ENCODE measurements around the gene IFRD1. TPM values are rescaled to one million over a fixed set of nuclear protein-coding genes. Genes with fewer than 3 reads are reported as not detected.

Gene IFRD1
- total and polyA plus RNA-seq, 2 experiments from 2014 or later, result 69.9 to 114 TPM

DNA sequence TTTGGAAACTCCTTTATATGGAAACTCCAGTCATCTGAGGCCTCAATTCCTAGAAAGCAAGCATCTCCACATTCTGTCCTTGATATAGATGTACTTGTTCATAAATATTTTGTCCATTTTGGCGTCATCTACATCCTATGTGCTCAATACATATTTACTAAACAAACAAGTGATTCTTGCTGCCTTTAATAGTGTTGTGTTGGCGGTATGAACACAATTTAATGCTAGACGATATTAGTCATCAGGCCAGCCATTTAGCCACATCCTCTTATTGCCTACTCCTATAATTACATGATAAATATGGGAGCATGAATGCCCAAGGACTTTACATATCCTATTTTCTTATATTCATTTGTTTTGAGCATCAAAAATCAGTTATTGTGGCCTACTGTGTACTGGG, 18.5 kb upstream of the IFRD1 start:
- H3K4me1 ChIP-seq (ENCODE audit: insufficient read depth), result no peaks in the 10 kb centered on the region
- H4K20me1 ChIP-seq (ENCODE audit: insufficient read depth, poor library complexity, severe bottlenecking), result no peaks in the 10 kb centered on the region
- no peaks in the 10 kb centered on the region for H3K27me3 ChIP-seq
- H3K9me2 ChIP-seq (replicated peaks; ENCODE audit: insufficient read depth), result no peaks in the 10 kb centered on the region
- H3K4me3 ChIP-seq, result no peak overlapping the region
- H3K36me3 ChIP-seq (replicated peaks; ENCODE audit: insufficient read depth, low read depth), result no peaks in the 10 kb centered on the region
- H3K4me2 ChIP-seq, result no peak overlapping the region
- H3K79me2 ChIP-seq, result no peaks in the 10 kb centered on the region
- no peak overlapping the region for H3K27ac ChIP-seq
- 93% methylated on average over 3 of the region's 3 CpGs for WGBS (ENCODE audit: low lambda C conversion rate, missing lambda C conversion rate)
- H3K9me3 ChIP-seq (ENCODE audit: low read depth), result no peaks in the 10 kb centered on the region
- TF ChIP-seq, protein P1, sequence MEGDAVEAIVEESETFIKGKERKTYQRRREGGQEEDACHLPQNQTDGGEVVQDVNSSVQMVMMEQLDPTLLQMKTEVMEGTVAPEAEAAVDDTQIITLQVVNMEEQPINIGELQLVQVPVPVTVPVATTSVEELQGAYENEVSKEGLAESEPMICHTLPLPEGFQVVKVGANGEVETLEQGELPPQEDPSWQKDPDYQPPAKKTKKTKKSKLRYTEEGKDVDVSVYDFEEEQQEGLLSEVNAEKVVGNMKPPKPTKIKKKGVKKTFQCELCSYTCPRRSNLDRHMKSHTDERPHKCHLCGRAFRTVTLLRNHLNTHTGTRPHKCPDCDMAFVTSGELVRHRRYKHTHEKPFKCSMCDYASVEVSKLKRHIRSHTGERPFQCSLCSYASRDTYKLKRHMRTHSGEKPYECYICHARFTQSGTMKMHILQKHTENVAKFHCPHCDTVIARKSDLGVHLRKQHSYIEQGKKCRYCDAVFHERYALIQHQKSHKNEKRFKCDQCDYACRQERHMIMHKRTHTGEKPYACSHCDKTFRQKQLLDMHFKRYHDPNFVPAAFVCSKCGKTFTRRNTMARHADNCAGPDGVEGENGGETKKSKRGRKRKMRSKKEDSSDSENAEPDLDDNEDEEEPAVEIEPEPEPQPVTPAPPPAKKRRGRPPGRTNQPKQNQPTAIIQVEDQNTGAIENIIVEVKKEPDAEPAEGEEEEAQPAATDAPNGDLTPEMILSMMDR (IDR thresholded peaks at IDR 0.05; ENCODE audit: poor library complexity), result no peak
- TF ChIP-seq EZH2 (IDR thresholded peaks at IDR 0.05; ENCODE audit: borderline replicate concordance) (no peak), EZH2phosphoT487 (IDR thresholded peaks at IDR 0.05; ENCODE audit: low read depth, severe bottlenecking, unreplicated experiment) (no peak)
- DNase-seq (ENCODE audit: low spot score), result no peak
- no peak overlapping the region for H2AFZ ChIP-seq

DNA sequence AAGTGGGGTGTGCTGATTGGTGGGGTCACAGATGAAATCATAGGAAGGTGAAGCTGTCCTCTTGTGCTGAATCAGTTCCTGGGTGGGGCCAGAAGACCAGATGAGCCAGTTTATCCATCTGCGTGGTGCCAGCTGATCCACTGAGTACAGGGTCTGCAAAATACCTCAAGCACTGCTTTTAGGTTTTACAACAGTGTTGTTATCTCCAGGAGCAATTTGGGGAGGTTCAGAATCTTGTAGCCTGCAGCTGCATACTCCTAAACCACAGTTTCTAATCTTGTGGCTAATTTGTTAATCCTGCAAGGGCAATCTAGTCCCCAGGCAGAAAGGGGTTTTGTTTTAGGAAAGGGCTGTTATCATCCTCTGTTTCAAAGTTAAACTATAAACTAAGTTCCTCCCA, 17.0 kb upstream of the IFRD1 start:
- no peak for DNase-seq (ENCODE audit: low spot score)
- Histone ChIP-seq H3K4me2 (no peak overlapping the region), H3K9me3 (ENCODE audit: low read depth) (no peaks in the 10 kb centered on the region), H3K9me2 (replicated peaks; ENCODE audit: insufficient read depth) (no peaks in the 10 kb centered on the region), H3K4me1 (ENCODE audit: insufficient read depth) (no peaks in the 10 kb centered on the region), H3K27me3 (no peaks in the 10 kb centered on the region), H3K36me3 (replicated peaks; ENCODE audit: insufficient read depth, low read depth) (no peaks in the 10 kb centered on the region), H3K27ac (no peak overlapping the region), H4K20me1 (ENCODE audit: insufficient read depth, poor library complexity, severe bottlenecking) (no peaks in the 10 kb centered on the region), H2AFZ (no peak overlapping the region), H3K4me3 (no peak overlapping the region), H3K79me2 (no peaks in the 10 kb centered on the region)
- 57% methylated on average over 1 of the region's 1 CpG for WGBS (ENCODE audit: low lambda C conversion rate, missing lambda C conversion rate)
- no peak for TF ChIP-seq EZH2phosphoT487 (IDR thresholded peaks at IDR 0.05; ENCODE audit: low read depth, severe bottlenecking, unreplicated experiment)
- TF ChIP-seq EZH2 (IDR thresholded peaks at IDR 0.05; ENCODE audit: borderline replicate concordance), result no peak
- TF ChIP-seq, protein P1 (IDR thresholded peaks at IDR 0.05; ENCODE audit: poor library complexity), result no peak

DNA sequence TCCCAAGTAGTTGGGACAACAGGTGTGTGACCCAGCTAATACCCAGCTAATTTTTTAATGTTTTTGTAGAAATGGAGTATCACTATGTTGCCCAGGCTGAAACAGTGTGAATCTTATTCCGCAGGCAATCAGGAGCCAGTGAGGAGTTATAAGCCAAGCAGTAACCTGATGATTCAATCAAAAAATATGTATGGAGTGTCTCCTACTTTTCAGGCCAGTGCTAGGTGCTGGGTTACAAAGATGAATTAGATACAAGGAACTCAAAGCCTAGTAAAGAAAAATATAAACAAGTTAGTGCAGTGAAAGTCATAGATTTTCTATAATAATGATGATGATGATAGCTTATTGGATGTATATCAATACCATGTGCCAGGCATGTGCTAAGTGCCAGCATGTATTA, 13.2 kb upstream of the IFRD1 start:
- Histone ChIP-seq H4K20me1 (ENCODE audit: insufficient read depth, poor library complexity, severe bottlenecking) (no peaks in the 10 kb centered on the region), H3K9me2 (replicated peaks; ENCODE audit: insufficient read depth) (no peaks in the 10 kb centered on the region), H3K27ac (no peak overlapping the region), H3K4me1 (ENCODE audit: insufficient read depth) (no peaks in the 10 kb centered on the region), H2AFZ (no peak overlapping the region), H3K79me2 (no peaks in the 10 kb centered on the region), H3K4me2 (no peak overlapping the region), H3K36me3 (replicated peaks; ENCODE audit: insufficient read depth, low read depth) (no peaks in the 10 kb centered on the region), H3K4me3 (no peak overlapping the region), H3K9me3 (ENCODE audit: low read depth) (no peaks in the 10 kb centered on the region), H3K27me3 (no peaks in the 10 kb centered on the region)
- DNase-seq (ENCODE audit: low spot score), result no peak
- TF ChIP-seq EZH2phosphoT487 (IDR thresholded peaks at IDR 0.05; ENCODE audit: low read depth, severe bottlenecking, unreplicated experiment), result no peak
- TF ChIP-seq, protein P1 (IDR thresholded peaks at IDR 0.05; ENCODE audit: poor library complexity), result no peak
- 87% methylated on average over 1 of the region's 1 CpG for WGBS (ENCODE audit: low lambda C conversion rate, missing lambda C conversion rate)

DNA sequence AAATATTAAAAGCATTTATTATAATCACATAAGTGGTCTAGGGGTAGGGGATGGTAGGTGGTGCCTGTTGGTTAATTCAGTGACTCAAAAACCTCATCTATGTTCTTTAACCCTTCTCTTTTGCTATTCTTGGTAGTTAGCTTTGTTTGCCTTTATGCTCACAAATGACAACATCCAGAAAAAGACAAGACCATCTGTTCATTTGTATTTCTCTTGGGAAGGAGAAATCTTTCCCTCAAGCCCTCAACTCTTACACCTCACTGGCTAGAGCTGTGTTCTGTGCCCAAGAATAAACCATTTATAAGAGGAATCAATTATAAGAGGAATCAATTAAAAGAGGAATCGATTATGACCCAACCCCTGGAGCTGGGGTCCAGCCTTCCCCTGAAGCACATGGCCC, 10.8 kb upstream of the IFRD1 start:
- Histone ChIP-seq H3K36me3 (replicated peaks; ENCODE audit: insufficient read depth, low read depth) (no peaks in the 10 kb centered on the region), H3K4me1 (ENCODE audit: insufficient read depth) (no peaks in the 10 kb centered on the region), H3K4me3 (no peak overlapping the region), H2AFZ (no peak overlapping the region), H3K79me2 (no peaks in the 10 kb centered on the region), H3K9me3 (ENCODE audit: low read depth) (no peaks in the 10 kb centered on the region), H3K27me3 (no peaks in the 10 kb centered on the region), H3K9me2 (replicated peaks; ENCODE audit: insufficient read depth) (no peaks in the 10 kb centered on the region), H4K20me1 (ENCODE audit: insufficient read depth, poor library complexity, severe bottlenecking) (no peaks in the 10 kb centered on the region), H3K4me2 (no peak overlapping the region), H3K27ac (no peak overlapping the region)
- TF ChIP-seq EZH2 (IDR thresholded peaks at IDR 0.05; ENCODE audit: borderline replicate concordance) (no peak), EZH2phosphoT487 (IDR thresholded peaks at IDR 0.05; ENCODE audit: low read depth, severe bottlenecking, unreplicated experiment) (no peak)
- TF ChIP-seq, protein P1 (IDR thresholded peaks at IDR 0.05; ENCODE audit: poor library complexity), result no peak
- DNase-seq (ENCODE audit: low spot score), result no peak
- WGBS (ENCODE audit: low lambda C conversion rate, missing lambda C conversion rate), result 100% methylated on average over 1 of the region's 1 CpG

Data from hepatocyte (in vitro differentiated cells).